ENCODE results near the gene MROH2A.

Gene MROH2A

DNA sequence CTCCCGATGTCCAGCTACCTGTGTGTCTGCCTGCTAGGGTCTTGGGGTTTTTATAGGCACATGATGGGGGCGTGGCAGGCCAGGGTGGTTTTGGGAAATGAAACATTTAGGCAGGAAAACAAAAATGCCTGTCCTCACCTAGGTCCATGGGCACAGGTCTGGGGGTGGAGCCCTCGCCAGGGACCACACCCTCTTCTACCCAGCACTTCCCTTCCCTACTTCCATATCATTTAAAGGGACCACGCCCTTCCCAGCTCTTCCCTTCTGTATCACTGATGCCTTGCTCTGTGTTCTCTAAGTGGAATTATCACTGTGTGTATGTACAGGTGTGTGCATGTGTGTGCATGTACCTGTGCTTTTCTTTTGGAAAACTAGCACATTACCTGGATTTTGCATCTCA is 11.7 kb upstream of the MROH2A start:
- DNase-seq: no peak

GRCh38 chr2:233768076-233768475 is 10.1 kb upstream of the MROH2A start:
- no peak for DNase-seq

GRCh38 chr2:233769260-233769659 is 8.9 kb upstream of the MROH2A start:
- DNase-seq: no peak

- DNase-seq: no peak
These were observed 6.0 kb upstream of the MROH2A start for GRCh38 chr2:233772153-233772552.

- DNase-seq: no peak
These were observed 5.5 kb upstream of the MROH2A start for GRCh38 chr2:233772583-233772982.

DNA sequence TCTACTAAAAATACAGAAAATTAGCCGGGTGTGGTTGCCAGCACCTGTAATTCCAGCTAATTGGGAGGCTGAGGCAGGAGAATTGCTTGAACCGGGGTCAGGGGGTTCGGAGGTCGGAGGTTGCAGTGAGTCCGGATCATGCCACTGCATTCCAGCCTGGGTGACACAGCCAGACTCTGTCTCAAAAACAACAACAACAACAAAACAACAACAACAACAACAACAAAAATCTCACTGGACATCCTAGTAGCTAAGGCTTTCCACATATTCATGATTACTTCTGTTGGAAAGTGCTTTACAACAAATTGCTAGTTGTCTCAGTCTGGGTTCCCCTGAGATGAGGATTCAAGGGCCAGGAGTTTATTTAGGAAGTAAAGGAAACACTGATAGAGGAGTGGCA is 4.3 kb upstream of the MROH2A start:
- no peak for DNase-seq

- no peak for DNase-seq
These were observed 2.7 kb upstream of the MROH2A start for GRCh38 chr2:233775414-233775813.

DNA sequence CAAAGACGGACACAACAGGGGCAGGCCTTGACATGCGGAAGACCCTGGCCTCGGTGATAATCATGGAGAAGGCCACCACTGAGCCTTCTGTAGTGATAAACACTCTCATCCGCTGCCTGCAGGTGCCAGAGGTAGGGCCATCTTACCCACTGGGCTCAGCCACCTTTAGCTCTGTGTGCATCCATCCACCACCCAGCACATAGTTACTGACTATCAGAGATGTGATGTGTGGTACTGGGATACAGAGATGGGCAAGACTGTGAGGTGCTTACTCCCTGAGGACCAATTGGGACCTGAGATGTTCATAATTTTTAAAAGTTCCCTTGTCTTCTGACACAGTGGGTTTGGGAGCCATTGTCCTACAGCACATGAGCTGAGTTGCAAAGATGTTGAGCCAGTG is 1.6 kb downstream of the MROH2A start:
- DNase-seq: no peak

GRCh38 chr2:233780771-233781170 is 2.6 kb downstream of the MROH2A start:
- DNase-seq: no peak

GRCh38 chr2:233789554-233789953 is 11.4 kb downstream of the MROH2A start:
- no peak for DNase-seq

DNA sequence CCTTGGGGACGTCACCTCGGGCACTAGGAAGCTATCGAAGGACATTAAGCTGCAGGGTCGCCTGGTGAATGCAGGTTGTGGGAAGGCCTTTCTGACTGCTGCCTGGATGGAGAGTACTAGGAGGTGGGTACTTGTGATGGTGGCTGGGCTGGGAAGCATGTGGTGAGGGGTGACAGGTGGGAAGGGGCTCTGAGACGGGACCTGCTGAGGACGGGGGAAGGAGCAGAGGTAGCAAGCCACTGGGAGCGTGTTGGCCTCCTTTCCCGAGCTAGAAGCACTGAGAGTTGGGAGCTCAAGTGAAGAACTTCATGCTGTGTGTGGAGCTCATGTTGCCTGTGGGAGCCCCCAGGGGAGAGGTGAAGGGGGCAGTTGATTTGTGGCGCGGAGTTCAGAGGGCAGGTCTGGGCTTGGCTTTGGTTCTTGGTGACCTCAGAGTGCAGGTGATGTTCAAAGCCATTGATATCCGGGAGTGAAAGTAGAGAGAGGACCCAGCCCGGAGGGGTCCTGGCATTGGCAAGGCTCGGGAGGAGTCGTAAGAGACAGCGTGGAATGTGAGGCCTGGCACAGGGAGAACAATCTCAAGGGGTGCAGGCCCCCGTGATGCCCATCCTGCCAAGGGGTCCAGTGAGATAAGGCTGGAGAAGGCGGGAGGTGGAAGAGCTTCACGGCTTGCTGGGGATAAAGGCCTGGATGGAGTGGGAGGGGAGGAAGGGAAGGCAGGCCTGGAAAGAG is 13.2 kb downstream of the MROH2A start:
- DNase-seq: no peak

- no peak for DNase-seq
These were observed 13.8 kb downstream of the MROH2A start for GRCh38 chr2:233791883-233792329.

DNA sequence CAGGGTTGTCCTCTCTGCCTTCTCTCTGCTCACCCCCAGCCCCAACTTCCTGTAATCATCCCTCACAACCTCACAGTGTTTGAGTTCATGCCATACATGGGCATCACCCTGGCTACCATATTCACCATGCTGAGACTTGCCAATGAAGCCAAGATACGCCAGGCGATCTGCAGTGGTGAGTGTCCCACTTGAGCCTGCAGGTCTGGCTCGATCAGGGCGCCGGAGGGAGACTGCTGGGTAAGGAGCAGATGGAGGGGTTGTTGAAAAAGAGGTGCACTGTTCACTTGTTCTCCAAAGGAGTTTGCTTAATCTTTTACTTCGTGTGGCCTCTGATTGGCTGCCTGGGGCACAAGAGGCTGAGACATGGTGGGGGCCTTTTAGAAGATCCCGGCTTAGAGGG is 14.6 kb downstream of the MROH2A start:
- no peak for DNase-seq

GRCh38 chr2:233793465-233794127 is 15.5 kb downstream of the MROH2A start:
- DNase-seq: no peak

- no peak for DNase-seq
These were observed 16.1 kb downstream of the MROH2A start for GRCh38 chr2:233794128-233794658.

- peak in 1 of 2 experiments; percentile 5 for DNase-seq
These were observed 17.6 kb downstream of the MROH2A start for GRCh38 chr2:233795735-233796171.

- no peak for DNase-seq
These were observed 18.1 kb downstream of the MROH2A start for GRCh38 chr2:233796254-233796653.

GRCh38 chr2:233798335-233799086 is 20.4 kb downstream of the MROH2A start:
- DNase-seq: peak; percentile 5 to 9

- DNase-seq: peak; percentile 5 to 10
These were observed 21.0 kb downstream of the MROH2A start for GRCh38 chr2:233799087-233799665.

- no peak for DNase-seq
These were observed 21.6 kb downstream of the MROH2A start for GRCh38 chr2:233799716-233800115.

DNA sequence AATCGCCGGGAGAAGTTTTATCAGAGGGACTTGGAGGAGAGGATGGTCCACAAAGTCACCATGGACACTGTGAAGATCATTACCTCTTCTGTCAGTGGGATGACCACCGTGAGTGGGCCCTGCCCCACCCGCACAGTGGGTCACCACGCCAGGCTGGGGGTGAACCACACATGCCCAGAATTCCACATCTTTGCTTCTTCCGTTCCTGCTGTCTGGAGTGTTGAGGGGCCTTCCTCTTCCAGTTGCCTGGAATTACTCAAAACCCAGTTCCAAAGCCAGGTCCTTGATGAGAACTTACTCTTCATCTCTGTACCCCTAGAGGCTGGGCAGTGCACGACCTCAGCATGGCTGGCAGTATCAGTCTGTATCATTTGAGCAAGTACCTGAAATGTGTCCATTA is 22.1 kb downstream of the MROH2A start:
- peak; percentile 7 for DNase-seq

DNA sequence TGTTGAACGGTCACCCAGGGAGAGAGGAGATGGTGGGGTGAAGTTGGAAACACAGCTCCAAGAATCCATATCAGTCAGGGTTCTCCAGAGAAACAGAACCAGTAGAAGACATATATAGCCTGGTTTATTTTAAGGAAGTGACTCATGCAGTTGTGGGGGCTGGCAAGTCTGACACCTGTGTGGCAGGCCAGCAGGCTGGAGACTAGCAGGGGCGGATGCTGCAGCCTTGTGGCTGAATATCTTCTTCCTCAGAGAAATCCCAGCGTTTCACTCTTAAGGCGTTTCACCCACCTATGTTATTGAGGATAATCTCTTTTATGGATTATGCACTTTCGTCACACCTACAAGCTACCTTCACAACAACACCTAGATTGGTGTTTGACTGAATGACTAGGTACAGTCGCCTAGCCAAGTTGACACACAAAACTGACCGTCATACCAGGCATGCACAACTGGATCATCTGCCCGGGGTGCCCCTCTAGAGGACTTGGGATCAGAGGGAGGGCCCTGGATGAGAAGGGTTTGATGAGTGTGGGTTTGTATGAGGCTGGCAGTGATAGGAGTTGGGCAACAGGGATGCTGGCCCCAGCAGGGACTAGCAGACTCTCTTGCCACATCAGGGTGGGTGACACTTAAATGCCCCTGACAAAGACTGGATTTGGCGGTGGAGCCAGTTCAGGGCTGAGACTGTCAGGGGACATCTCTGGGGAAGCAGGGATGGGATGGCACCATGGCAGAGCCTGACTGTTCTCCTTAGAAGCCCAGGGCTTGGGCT is 23.4 kb downstream of the MROH2A start:
- DNase-seq: peak; percentile 17 to 32
